Neural cell (in vitro differentiated cells): ENCODE data around the gene ARL15. TPM values are rescaled to one million over a fixed set of nuclear protein-coding genes. Genes with fewer than 3 reads are reported as not detected.
A peak's percentile ranks its signal among the peaks of the same experiment; 100 is the strongest.

Experiments used
- H2AFZ ChIP-seq: fragments of 200-600, 300-800 bp; sonication (generic), shearing (Covaris generic); 2 replicates; pipeline ENCODE4 v1.6.0; 2014; ENCODE audit warnings: low read depth, mild to moderate bottlenecking, antibody characterized with exemption, low read length, moderate library complexity
- H3F3A ChIP-seq: fragments of 200-600 bp; shearing (Covaris generic); 2 replicates; pipeline ENCODE4 v1.6.1; 2016; ENCODE audit warnings: mild to moderate bottlenecking, moderate library complexity, mixed read lengths, antibody characterized with exemption, low read length; ENCODE audit not compliant: insufficient read depth, poor library complexity, severe bottlenecking
- H3K27ac ChIP-seq: fragments of 200-600, 300-800 bp; sonication (generic), shearing (Covaris generic); 2 replicates; pipeline ENCODE4 v1.5.1; 2014; ENCODE audit warnings: mild to moderate bottlenecking, low read length, moderate library complexity
- H3K27me3 ChIP-seq: fragments of 300-800, 200-600 bp; sonication (generic), shearing (Covaris generic); 2 replicates; pipeline ENCODE4 v1.6.0; 2014; ENCODE audit warnings: mild to moderate bottlenecking, low read depth, low read length, moderate library complexity; ENCODE audit not compliant: insufficient read depth
- H3K36me3 ChIP-seq: fragments of 300-800, 200-600 bp; sonication (generic), shearing (Covaris generic); 2 replicates; pipeline ENCODE4 v1.5.1; 2014; ENCODE audit warnings: mild to moderate bottlenecking, antibody characterized with exemption, low read length, moderate library complexity; ENCODE audit not compliant: insufficient read depth
- H3K4me2 ChIP-seq: fragments of 300-800, 200-600 bp; sonication (generic), shearing (Covaris generic); 2 replicates; pipeline ENCODE4 v1.6.0; 2014; ENCODE audit warnings: mild to moderate bottlenecking, low read length
- H3K4me3 ChIP-seq: fragments of 300-800, 200-600 bp; sonication (generic), shearing (Covaris generic); 2 replicates; pipeline ENCODE4 v1.5.1; 2014; ENCODE audit warnings: mild to moderate bottlenecking, low read length, moderate library complexity
- H3K79me2 ChIP-seq: fragments of 200-600 bp; shearing (Covaris generic); replicated peaks from 2 replicates; pipeline ENCODE4 v1.6.0; 2014; ENCODE audit warnings: mild to moderate bottlenecking, low read length, moderate library complexity; ENCODE audit not compliant: insufficient read depth
- H3K9ac ChIP-seq: fragments of 300-800, 200-600 bp; sonication (generic), shearing (Covaris generic); 2 replicates; pipeline ENCODE4 v1.6.1; 2016; ENCODE audit warnings: mild to moderate bottlenecking, low read length, mixed read lengths
- H3K9me2 ChIP-seq: fragments of 200-600 bp; shearing (Covaris generic); 2 replicates; pipeline ENCODE4 v1.6.1; 2016; ENCODE audit warnings: mild to moderate bottlenecking, low read length, mixed read lengths; ENCODE audit not compliant: insufficient read depth
- H3K9me3 ChIP-seq: fragments of 200-600, 300-800 bp; sonication (generic), shearing (Covaris generic); 2 replicates; pipeline ENCODE4 v1.6.1; 2016; ENCODE audit warnings: mild to moderate bottlenecking, mixed run types, low read length, moderate library complexity, mixed read lengths
- H4K20me1 ChIP-seq: fragments of 200-600 bp; shearing (Covaris generic); 2 replicates; pipeline ENCODE4 v1.6.1; 2016; ENCODE audit warnings: mild to moderate bottlenecking, mixed run types; ENCODE audit not compliant: insufficient read depth
- EP300 ChIP-seq: fragments of 450-650 bp; conservative IDR thresholded peaks from 2 replicates; pipeline ENCODE4 v1.6.1; 2014; ENCODE audit warnings: antibody characterized with exemption, mild to moderate bottlenecking, moderate library complexity; ENCODE audit not compliant: poor library complexity, severe bottlenecking
- EZH2 ChIP-seq: fragments of 200-600, 300-800 bp; shearing (Covaris generic), sonication (generic); IDR thresholded peaks from 2 replicates; pipeline ENCODE4 v1.6.1; 2014; ENCODE audit warnings: antibody characterized with exemption, low read length, borderline replicate concordance, mild to moderate bottlenecking; ENCODE audit not compliant: insufficient read depth, poor library complexity, severe bottlenecking
- MXI1 ChIP-seq: fragments of 450-650 bp; conservative IDR thresholded peaks from 2 replicates; pipeline ENCODE4 v1.6.1; 2014; ENCODE audit warnings: antibody characterized with exemption, mild to moderate bottlenecking; ENCODE audit not compliant: poor library complexity, severe bottlenecking
- POLR2AphosphoS5 ChIP-seq: IDR thresholded peaks from 2 replicates; pipeline ENCODE4 v1.6.1; 2012
- RAD21 ChIP-seq: fragments of 450-650 bp; conservative IDR thresholded peaks from 2 replicates; pipeline ENCODE4 v1.6.1; 2014; ENCODE audit warnings: antibody characterized with exemption, mild to moderate bottlenecking, moderate library complexity
- REST ChIP-seq: IDR thresholded peaks from 2 replicates; pipeline ENCODE4 v1.6.1; 2012; ENCODE audit warnings: borderline replicate concordance
- SMC3 ChIP-seq: fragments of 450-650 bp; conservative IDR thresholded peaks from 2 replicates; pipeline ENCODE4 v1.6.1; 2014; ENCODE audit warnings: antibody characterized with exemption, mild to moderate bottlenecking, moderate library complexity; ENCODE audit not compliant: poor library complexity
- TAF1 ChIP-seq: IDR thresholded peaks from 2 replicates; pipeline ENCODE4 v1.6.1; 2012; ENCODE audit warnings: low read depth
- polyA plus RNA-seq: library from polyadenylated mRNA; depleted of rRNA; stranded (reverse); fragments of >200 nt; gene quantifications from 2 replicates; pipeline ENCODE4 v1.2.3, GENCODE V29; 2014
- TF ChIP-seq, protein P1 (sequence below): fragments of 450-650 bp; IDR thresholded peaks from 2 replicates; pipeline ENCODE4 v1.5.1; 2014; ENCODE audit warnings: antibody characterized with exemption, mild to moderate bottlenecking, moderate library complexity; ENCODE audit not compliant: poor library complexity, severe bottlenecking

ARL15 gene
- polyA plus RNA-seq, 1 donor from 2014 or later, result 51.9 TPM

DNA sequence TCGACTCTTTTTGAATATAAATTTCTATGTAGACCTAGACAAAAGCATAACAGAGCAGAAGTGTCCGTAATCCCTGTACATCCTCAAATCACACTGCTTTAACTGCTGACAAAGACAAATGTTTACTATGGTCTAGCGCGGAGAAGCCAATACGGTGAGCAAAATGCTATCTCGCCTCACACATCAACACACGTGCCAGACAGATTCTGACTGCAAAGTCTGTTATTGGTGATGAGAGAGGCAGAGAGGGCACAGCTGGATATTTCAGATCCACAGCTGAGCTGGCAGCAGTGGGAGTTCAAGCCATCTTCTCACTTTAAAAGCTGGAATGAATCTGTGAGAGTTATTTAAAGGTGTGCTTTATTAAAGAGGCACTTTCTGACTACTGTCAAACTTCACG lies 124.3 kb downstream of the ARL15 start:
- H4K20me1 ChIP-seq, result no peaks in the 10 kb centered on the region
- no peak overlapping the region for H2AFZ ChIP-seq
- no peaks in the 10 kb centered on the region for H3K9me3 ChIP-seq
- H3K9me2 ChIP-seq, result no peaks in the 10 kb centered on the region
- H3K27me3 ChIP-seq, result no peaks in the 10 kb centered on the region
- TF ChIP-seq MXI1, result no peak
- TF ChIP-seq RAD21, result no peak
- TF ChIP-seq EP300, result peak; percentile 53
- TF ChIP-seq EZH2, result no peak
- TF ChIP-seq POLR2AphosphoS5, result peak; percentile 76
- TF ChIP-seq, protein P1, sequence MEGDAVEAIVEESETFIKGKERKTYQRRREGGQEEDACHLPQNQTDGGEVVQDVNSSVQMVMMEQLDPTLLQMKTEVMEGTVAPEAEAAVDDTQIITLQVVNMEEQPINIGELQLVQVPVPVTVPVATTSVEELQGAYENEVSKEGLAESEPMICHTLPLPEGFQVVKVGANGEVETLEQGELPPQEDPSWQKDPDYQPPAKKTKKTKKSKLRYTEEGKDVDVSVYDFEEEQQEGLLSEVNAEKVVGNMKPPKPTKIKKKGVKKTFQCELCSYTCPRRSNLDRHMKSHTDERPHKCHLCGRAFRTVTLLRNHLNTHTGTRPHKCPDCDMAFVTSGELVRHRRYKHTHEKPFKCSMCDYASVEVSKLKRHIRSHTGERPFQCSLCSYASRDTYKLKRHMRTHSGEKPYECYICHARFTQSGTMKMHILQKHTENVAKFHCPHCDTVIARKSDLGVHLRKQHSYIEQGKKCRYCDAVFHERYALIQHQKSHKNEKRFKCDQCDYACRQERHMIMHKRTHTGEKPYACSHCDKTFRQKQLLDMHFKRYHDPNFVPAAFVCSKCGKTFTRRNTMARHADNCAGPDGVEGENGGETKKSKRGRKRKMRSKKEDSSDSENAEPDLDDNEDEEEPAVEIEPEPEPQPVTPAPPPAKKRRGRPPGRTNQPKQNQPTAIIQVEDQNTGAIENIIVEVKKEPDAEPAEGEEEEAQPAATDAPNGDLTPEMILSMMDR, result no peak
- TF ChIP-seq REST, result no peak
- TF ChIP-seq SMC3, result no peak
- no peak for TF ChIP-seq TAF1
- H3K36me3 ChIP-seq, result no peaks in the 10 kb centered on the region
- no peak overlapping the region for H3K9ac ChIP-seq
- H3F3A ChIP-seq, result no peaks in the 10 kb centered on the region
- no peak overlapping the region for H3K27ac ChIP-seq
- H3K4me2 ChIP-seq, result no peak overlapping the region
- no peak overlapping the region for H3K4me3 ChIP-seq
- H3K79me2 ChIP-seq, result peaks cover 7% of the 10 kb centered on the region

GRCh38 chr5:54184806-54185205 lies 125.6 kb downstream of the ARL15 start:
- Histone ChIP-seq H3K4me2 (no peak overlapping the region), H3K79me2 (peaks cover 7% of the 10 kb centered on the region), H3K9me3 (no peaks in the 10 kb centered on the region), H3K9me2 (no peaks in the 10 kb centered on the region), H3K36me3 (no peaks in the 10 kb centered on the region), H3K27me3 (no peaks in the 10 kb centered on the region), H2AFZ (no peak overlapping the region), H3F3A (no peaks in the 10 kb centered on the region), H3K27ac (no peak overlapping the region), H3K9ac (no peak overlapping the region), H4K20me1 (no peaks in the 10 kb centered on the region), H3K4me3 (no peak overlapping the region)
- TF ChIP-seq, protein P1, result no peak
- no peak for TF ChIP-seq EZH2
- TF ChIP-seq RAD21, result no peak
- no peak for TF ChIP-seq MXI1
- TF ChIP-seq SMC3, result no peak
- no peak for TF ChIP-seq POLR2AphosphoS5
- no peak for TF ChIP-seq EP300
- TF ChIP-seq TAF1, result no peak
- no peak for TF ChIP-seq REST
